ENCODE measurements around the gene DAPK2. TPM values are rescaled to one million over a fixed set of nuclear protein-coding genes. Genes with fewer than 3 reads are reported as not detected.

Gene DAPK2
- total and polyA plus RNA-seq, 9 donors: 2.9 to 5.9 (median 3.9) TPM

- no peak overlapping the region for H3K27ac ChIP-seq (ENCODE audit: low read length)
- no peaks in the 10 kb centered on the region for H3K4me1 ChIP-seq (ENCODE audit: control insufficient read depth, insufficient read depth, low read length)
- no peak overlapping the region for H3K4me3 ChIP-seq (ENCODE audit: low read length)
- no peaks in the 10 kb centered on the region for H3K27me3 ChIP-seq (ENCODE audit: control insufficient read depth, insufficient read depth, low read length)
- no peak for DNase-seq
- peaks cover 5% of the 10 kb centered on the region for H3K9me3 ChIP-seq (replicated peaks; ENCODE audit: control insufficient read depth, low read depth, low read length)
- 29% methylated on average over 1 of the region's 4 CpGs for WGBS (ENCODE audit: insufficient coverage)
- H3K36me3 ChIP-seq (ENCODE audit: control insufficient read depth, insufficient read depth, low read length): no peaks in the 10 kb centered on the region
Measured at GRCh38 chr15:63874616-63875015, 171.7 kb downstream of the DAPK2 start.

DNA sequence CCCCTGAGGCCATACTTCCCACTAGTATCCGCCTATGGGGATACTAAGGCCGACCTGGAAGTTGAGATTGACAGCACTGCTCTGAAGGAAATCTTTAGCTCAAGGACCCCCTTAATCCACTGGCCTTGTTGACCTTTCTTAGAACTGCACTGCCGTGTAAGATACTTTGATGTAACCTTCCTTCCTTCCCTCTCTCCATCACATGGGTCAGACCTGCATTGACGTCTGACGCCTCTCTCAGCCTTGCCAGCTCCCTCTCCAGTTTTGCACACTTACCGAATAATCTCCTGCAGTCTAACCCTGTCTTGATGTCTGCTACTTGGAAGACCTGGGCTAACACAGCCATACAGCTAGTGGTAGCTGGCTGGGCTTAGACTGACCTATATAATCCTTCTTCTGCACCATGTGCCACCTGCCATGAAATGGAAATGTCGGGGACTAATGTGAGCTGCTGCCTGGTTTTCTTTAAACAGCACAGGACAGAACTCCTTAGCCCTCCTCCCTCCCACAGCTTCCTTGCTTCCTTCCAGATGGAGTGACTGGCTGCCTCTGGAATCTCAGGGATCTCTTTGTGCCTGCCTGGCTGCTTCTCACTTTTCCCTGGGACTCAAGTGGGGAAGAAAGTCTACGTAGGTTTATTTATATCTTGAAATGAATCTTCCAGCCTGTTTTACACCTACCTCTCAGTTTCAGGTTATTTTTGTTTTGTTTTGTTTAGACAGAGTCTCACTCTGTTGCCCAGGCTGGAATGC is 173.3 kb downstream of the DAPK2 start:
- Histone ChIP-seq H3K4me3 (ENCODE audit: low read length) (no peak overlapping the region), H3K27ac (ENCODE audit: low read length) (no peak overlapping the region), H3K4me1 (ENCODE audit: control insufficient read depth, insufficient read depth, low read length) (no peaks in the 10 kb centered on the region), H3K9me3 (replicated peaks; ENCODE audit: control insufficient read depth, low read depth, low read length) (peaks cover 5% of the 10 kb centered on the region), H3K36me3 (ENCODE audit: control insufficient read depth, insufficient read depth, low read length) (no peaks in the 10 kb centered on the region), H3K27me3 (ENCODE audit: control insufficient read depth, insufficient read depth, low read length) (no peaks in the 10 kb centered on the region)
- WGBS (ENCODE audit: insufficient coverage): 83% methylated on average over 6 of the region's 8 CpGs
- DNase-seq: no peak

GRCh38 chr15:63870487-63871209 is 175.6 kb downstream of the DAPK2 start:
- WGBS (ENCODE audit: insufficient coverage): 56% methylated on average over 3 of the region's 6 CpGs
- no peaks in the 10 kb centered on the region for H3K27me3 ChIP-seq (ENCODE audit: control insufficient read depth, insufficient read depth, low read length)
- no peak overlapping the region for H3K4me3 ChIP-seq (ENCODE audit: low read length)
- no peaks in the 10 kb centered on the region for H3K36me3 ChIP-seq (ENCODE audit: control insufficient read depth, insufficient read depth, low read length)
- H3K9me3 ChIP-seq (replicated peaks; ENCODE audit: control insufficient read depth, low read depth, low read length): peaks cover 5% of the 10 kb centered on the region
- H3K4me1 ChIP-seq (ENCODE audit: control insufficient read depth, insufficient read depth, low read length): no peaks in the 10 kb centered on the region
- DNase-seq: peak; percentile 94
- no peak overlapping the region for H3K27ac ChIP-seq (ENCODE audit: low read length)

DNA sequence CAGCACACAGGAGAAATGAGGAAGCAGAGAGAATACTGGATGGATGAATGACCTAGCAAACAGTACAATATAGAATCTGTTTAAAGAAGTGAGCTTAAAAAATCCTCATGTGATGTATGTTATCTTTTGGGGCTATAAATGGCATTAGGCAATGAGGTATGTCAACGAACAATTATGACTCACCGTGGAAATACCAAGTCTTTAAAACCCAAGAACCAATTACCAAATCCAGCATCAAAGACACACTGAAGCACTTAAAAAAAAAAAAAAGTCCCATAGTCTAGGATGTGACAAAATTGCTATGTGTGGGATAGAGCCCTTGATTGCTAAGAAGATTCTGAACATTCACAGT is 176.3 kb downstream of the DAPK2 start:
- Histone ChIP-seq H3K27ac (ENCODE audit: low read length) (no peak overlapping the region), H3K36me3 (ENCODE audit: control insufficient read depth, insufficient read depth, low read length) (no peaks in the 10 kb centered on the region), H3K4me1 (ENCODE audit: control insufficient read depth, insufficient read depth, low read length) (no peaks in the 10 kb centered on the region), H3K4me3 (ENCODE audit: low read length) (no peak overlapping the region), H3K27me3 (ENCODE audit: control insufficient read depth, insufficient read depth, low read length) (no peaks in the 10 kb centered on the region), H3K9me3 (replicated peaks; ENCODE audit: control insufficient read depth, low read depth, low read length) (peaks cover 5% of the 10 kb centered on the region)
- DNase-seq: no peak
- WGBS (ENCODE audit: insufficient coverage): no CpG with 5 or more reads among the region's 2 CpGs

- H3K27me3 ChIP-seq (ENCODE audit: control insufficient read depth, insufficient read depth, low read length): no peaks in the 10 kb centered on the region
- no CpG with 5 or more reads among the region's 2 CpGs for WGBS (ENCODE audit: insufficient coverage)
- no peak for DNase-seq
- no peaks in the 10 kb centered on the region for H3K36me3 ChIP-seq (ENCODE audit: control insufficient read depth, insufficient read depth, low read length)
- H3K4me3 ChIP-seq (ENCODE audit: low read length): no peak overlapping the region
- peaks cover 5% of the 10 kb centered on the region for H3K9me3 ChIP-seq (replicated peaks; ENCODE audit: control insufficient read depth, low read depth, low read length)
- no peaks in the 10 kb centered on the region for H3K4me1 ChIP-seq (ENCODE audit: control insufficient read depth, insufficient read depth, low read length)
- H3K27ac ChIP-seq (ENCODE audit: low read length): no peak overlapping the region
Measured at GRCh38 chr15:63869371-63870042, 176.8 kb downstream of the DAPK2 start.

- peaks cover 4% of the 10 kb centered on the region for H3K4me1 ChIP-seq (ENCODE audit: control insufficient read depth, insufficient read depth, low read length)
- WGBS (ENCODE audit: insufficient coverage): 44% methylated on average over 3 of the region's 3 CpGs
- H3K4me3 ChIP-seq (ENCODE audit: low read length): no peak overlapping the region
- H3K36me3 ChIP-seq (ENCODE audit: control insufficient read depth, insufficient read depth, low read length): no peaks in the 10 kb centered on the region
- H3K27ac ChIP-seq (ENCODE audit: low read length): no peak overlapping the region
- no peak for DNase-seq
- no peaks in the 10 kb centered on the region for H3K9me3 ChIP-seq (replicated peaks; ENCODE audit: control insufficient read depth, low read depth, low read length)
- H3K27me3 ChIP-seq (ENCODE audit: control insufficient read depth, insufficient read depth, low read length): no peaks in the 10 kb centered on the region
Measured at GRCh38 chr15:63864186-63864585, 182.1 kb downstream of the DAPK2 start.

DNA sequence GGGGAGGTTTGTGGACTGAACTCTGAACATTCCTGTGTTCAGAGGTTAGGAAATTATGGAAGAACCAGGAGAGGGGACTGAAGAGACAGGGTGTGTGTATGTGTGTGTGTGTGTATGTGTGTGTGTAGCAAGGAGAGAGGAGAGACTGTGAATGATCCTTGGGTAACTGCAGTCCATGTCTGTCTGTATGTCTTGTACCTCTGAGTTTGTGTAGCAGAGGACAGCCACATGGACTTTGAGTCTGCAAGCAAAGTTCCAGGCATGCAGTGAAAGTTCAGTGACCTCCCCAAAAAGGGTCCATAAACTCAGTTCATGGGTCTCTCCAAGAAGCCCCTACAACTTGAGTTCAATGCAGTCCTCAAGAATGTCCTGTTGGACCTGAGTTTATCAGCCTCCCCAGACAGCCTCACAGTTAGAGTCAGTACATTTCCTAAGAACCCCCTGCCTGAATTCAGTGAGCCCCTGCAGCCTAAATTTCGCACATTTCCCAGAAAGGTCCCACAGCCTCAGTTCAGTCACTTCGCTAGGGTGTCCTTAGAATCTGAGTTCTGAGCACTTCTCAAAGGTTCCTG is 184.3 kb downstream of the DAPK2 start:
- Histone ChIP-seq H3K36me3 (ENCODE audit: control insufficient read depth, insufficient read depth, low read length) (no peaks in the 10 kb centered on the region), H3K9me3 (replicated peaks; ENCODE audit: control insufficient read depth, low read depth, low read length) (no peaks in the 10 kb centered on the region), H3K4me1 (ENCODE audit: control insufficient read depth, insufficient read depth, low read length) (peaks cover 11% of the 10 kb centered on the region), H3K4me3 (ENCODE audit: low read length) (no peak overlapping the region), H3K27me3 (ENCODE audit: control insufficient read depth, insufficient read depth, low read length) (no peaks in the 10 kb centered on the region), H3K27ac (ENCODE audit: low read length) (no peak overlapping the region)
- WGBS (ENCODE audit: insufficient coverage): 86% methylated on average over 2 of the region's 2 CpGs
- no peak for DNase-seq

DNA sequence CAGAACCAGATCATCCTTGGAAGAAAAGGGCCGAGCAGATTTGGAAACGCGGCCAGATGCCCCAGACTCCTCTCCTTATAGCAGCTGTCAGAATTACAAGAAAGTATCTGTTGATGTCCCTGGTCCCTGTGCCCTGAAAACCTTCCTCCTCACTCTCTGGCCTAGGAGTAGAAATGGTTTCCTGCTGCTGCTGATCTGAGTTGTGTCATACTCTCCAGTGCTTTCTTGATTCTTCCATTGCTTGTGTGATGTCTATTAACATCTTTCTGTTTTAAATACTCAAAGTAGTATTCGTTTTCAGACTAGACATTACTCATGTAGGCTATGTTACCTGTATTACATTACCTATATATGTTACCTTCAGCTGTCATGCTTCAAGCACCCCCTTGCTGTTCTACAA is 185.7 kb downstream of the DAPK2 start:
- Histone ChIP-seq H3K27ac (ENCODE audit: low read length) (no peak overlapping the region), H3K27me3 (ENCODE audit: control insufficient read depth, insufficient read depth, low read length) (no peaks in the 10 kb centered on the region), H3K4me3 (ENCODE audit: low read length) (no peak overlapping the region), H3K4me1 (ENCODE audit: control insufficient read depth, insufficient read depth, low read length) (peaks cover 11% of the 10 kb centered on the region), H3K9me3 (replicated peaks; ENCODE audit: control insufficient read depth, low read depth, low read length) (no peaks in the 10 kb centered on the region), H3K36me3 (ENCODE audit: control insufficient read depth, insufficient read depth, low read length) (no peaks in the 10 kb centered on the region)
- no CpG with 5 or more reads among the region's 4 CpGs for WGBS (ENCODE audit: insufficient coverage)
- no peak for DNase-seq

GRCh38 chr15:63860155-63860554 is 186.1 kb downstream of the DAPK2 start:
- Histone ChIP-seq H3K36me3 (ENCODE audit: control insufficient read depth, insufficient read depth, low read length) (no peaks in the 10 kb centered on the region), H3K27me3 (ENCODE audit: control insufficient read depth, insufficient read depth, low read length) (no peaks in the 10 kb centered on the region), H3K4me3 (ENCODE audit: low read length) (no peak overlapping the region), H3K27ac (ENCODE audit: low read length) (no peak overlapping the region), H3K9me3 (replicated peaks; ENCODE audit: control insufficient read depth, low read depth, low read length) (no peaks in the 10 kb centered on the region), H3K4me1 (ENCODE audit: control insufficient read depth, insufficient read depth, low read length) (peaks cover 11% of the 10 kb centered on the region)
- WGBS (ENCODE audit: insufficient coverage): no CpG with 5 or more reads among the region's 1 CpG
- no peak for DNase-seq

GRCh38 chr15:63858881-63859280 is 187.4 kb downstream of the DAPK2 start:
- Histone ChIP-seq H3K4me3 (ENCODE audit: low read length) (no peak overlapping the region), H3K27me3 (ENCODE audit: control insufficient read depth, insufficient read depth, low read length) (no peaks in the 10 kb centered on the region), H3K27ac (ENCODE audit: low read length) (peak overlapping the region; percentile 54), H3K4me1 (ENCODE audit: control insufficient read depth, insufficient read depth, low read length) (peaks cover 11% of the 10 kb centered on the region), H3K36me3 (ENCODE audit: control insufficient read depth, insufficient read depth, low read length) (no peaks in the 10 kb centered on the region), H3K9me3 (replicated peaks; ENCODE audit: control insufficient read depth, low read depth, low read length) (no peaks in the 10 kb centered on the region)
- no CpG with 5 or more reads among the region's 3 CpGs for WGBS (ENCODE audit: insufficient coverage)
- DNase-seq: peak; percentile 55
